Right lobe of liver (tissue), 6 donors: ENCODE data around the gene ZFHX2. TPM values are rescaled to one million over a fixed set of nuclear protein-coding genes. Genes with fewer than 3 reads are reported as not detected.

Source experiments
- ATAC-seq, 4 donors: fragments of 200-7000 bp; cut with Tn5 transposase; one replicate each; pipeline ENCODE4 v1.9.1; 2020; ENCODE audit warnings: mild to moderate bottlenecking in 4 of 4, moderate library complexity in 4 of 4
- DNase-seq, 3 donors: peaks; one replicate each; pipeline ENCODE4 v3.0.0-alpha.2; 2020
- H3K27ac ChIP-seq, 3 donors: fragments of 200-600 bp; one replicate each; pipeline ENCODE4 v1.8.0; 2022
- H3K27me3 ChIP-seq, 2 donors: fragments of 200-600 bp; one replicate each; pipeline ENCODE4 v1.8.0; 2022
- H3K36me3 ChIP-seq, 4 donors: fragments of 200-600 bp; sonication (generic) in 1 of 4; one replicate each; pipeline versions ENCODE4 v1.5.1 to v1.8.0; 2017 to 2022; ENCODE audit warnings: control low read depth in 1 of 4
- H3K4me1 ChIP-seq, 4 donors: fragments of 200-600 bp; sonication (generic) in 1 of 4; one replicate each; pipeline versions ENCODE4 v1.5.1 to v1.8.0; 2017 to 2022; ENCODE audit warnings: control low read depth in 1 of 4
- H3K4me3 ChIP-seq, 3 donors: fragments of 200-600 bp; one replicate each; pipeline ENCODE4 v1.8.0; 2022
- H3K9me3 ChIP-seq, 4 donors: fragments of 200-600 bp; sonication (generic) in 1 of 4; one replicate each; pipeline versions ENCODE4 v1.5.1 to v1.8.0; 2017 to 2022; ENCODE audit warnings: control low read depth in 1 of 4
- POLR2A ChIP-seq: fragments of 450-650 bp; IDR thresholded peaks from one replicate; pipeline ENCODE4 v1.6.1; 2017; ENCODE audit warnings: antibody characterized with exemption, mild to moderate bottlenecking
- WGBS: methylation state at CpG from one replicate; pipeline ENCODE4 v1.1.6; 2018; ENCODE audit warnings: low coverage, low lambda C conversion rate; ENCODE audit not compliant: insufficient coverage; ENCODE audit errors: missing lambda C conversion rate; 5-methylcytosine and 5-hydroxymethylcytosine counted together
- intact Hi-C, 2 donors: fragments of 100-400 bp; cut with DNase I; formaldehyde crosslinking; loops; one replicate each; pipeline versions ENCODE4 v1.11.2 to v1.14.1; 2022
- total RNA-seq, 6 experiments: library from RNA; depleted of rRNA in 2 of 6; stranded (reverse); fragments of >200 nt in 2 of 6; fragmentation: NEBNext Ultra II Directional in 3 of 6; extraction: Animal tissue kit (Norgen Biotek cat#: 25700) in 3 of 6; gene quantifications; one replicate each; pipeline versions ENCODE4 v1.1.0 to v1.2.4, GENCODE V29; 2016 to 2023
- TF ChIP-seq, protein P1 (sequence below), 4 donors: fragments of 200-600 bp in 3 of 4; fragments of 450-650 bp in 1 of 4; IDR thresholded peaks; one replicate each; pipeline versions ENCODE4 v1.5.1 to v1.8.0; 2016 to 2022; ENCODE audit warnings: antibody characterized with exemption in 4 of 4, mild to moderate bottlenecking in 2 of 4
- donor health status: DM: no; HTN: yes; CAD: no.
- donor health status: DM: no; HTN: no; CAD: no.
- donor health status: DM: no; HTN: no; CAD: no.
- donor health status: DM: no; HTN: yes; CAD: no.
- donor health status: DM: no; HTN: yes; CAD: no.

ZFHX2 gene
- total RNA-seq, 6 experiments from 2014 or later = 0.33 to 0.83 (median 0.47) TPM

DNA sequence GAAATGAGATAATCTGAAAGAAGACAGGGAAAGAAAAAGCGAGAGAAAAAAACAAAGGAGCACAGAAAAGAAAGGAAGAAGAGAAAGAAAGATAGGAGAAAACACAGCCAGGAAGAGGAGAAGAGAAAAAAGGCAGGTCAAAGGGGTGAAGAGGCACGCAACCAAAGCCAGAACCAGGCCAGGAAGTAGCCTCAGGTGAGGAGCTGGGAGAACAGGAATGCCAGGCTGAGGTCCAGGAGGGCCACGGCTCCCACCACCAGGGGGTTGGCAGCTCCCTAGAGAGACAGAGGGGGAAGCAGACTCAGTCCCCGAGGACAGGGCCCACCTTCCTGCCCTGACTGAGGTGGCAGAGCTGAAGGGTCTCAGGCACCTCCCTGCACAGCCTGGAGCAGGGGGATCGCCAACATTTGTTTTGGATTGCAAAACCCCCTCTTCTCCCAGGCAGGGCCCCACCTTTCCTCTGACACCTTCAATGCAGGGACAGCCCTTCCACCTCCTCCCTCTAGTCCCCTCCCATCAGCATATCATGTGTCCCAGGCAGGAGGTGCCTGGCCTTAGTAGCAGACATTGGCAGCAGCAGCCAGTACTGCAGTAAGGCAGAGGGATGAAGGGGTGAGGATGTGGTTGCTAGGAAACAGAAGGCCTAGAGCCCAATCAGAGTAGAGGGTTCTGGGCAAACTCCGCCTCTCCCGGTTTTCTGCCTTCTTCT lies 18.0 kb upstream of the ZFHX2 start:
- peak in 2 of 4 donors; percentile 7 to 10 for ATAC-seq

DNA sequence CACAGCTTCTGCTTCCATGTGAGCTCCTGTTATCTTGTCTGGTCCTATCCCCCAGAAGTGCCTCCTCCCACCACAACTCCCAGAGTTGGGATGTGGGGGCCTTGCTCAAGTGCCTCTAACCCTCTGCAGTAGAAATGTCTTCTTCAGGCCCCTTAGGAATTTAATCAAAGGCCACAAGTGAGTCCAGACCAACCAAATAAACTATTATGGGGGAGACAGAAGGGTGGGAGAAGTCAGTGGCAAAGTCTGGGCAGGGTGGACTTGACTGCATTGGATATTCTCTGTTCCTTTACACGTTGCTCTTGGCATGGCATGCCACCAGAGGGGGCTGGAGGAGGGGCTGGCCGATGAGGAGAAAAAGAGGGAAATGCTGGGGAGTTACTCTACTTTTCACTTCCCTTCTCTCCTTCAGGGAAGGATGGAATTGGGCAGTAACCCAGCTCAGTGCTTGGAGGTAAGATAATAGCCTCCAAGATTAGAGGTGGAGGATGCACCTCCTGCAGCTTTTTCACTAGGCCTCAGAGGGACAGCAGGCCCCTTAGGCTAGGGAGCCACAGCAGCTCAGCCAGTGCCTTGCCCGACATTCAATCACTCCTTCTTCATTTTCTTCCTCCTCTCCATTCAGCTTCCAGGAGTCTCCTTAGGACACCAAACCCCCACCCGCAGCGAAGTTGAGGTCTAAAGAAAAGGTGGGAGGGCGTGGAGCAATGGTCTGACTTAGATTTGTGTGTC lies 17.2 kb upstream of the ZFHX2 start:
- Histone ChIP-seq H3K27ac (no peak overlapping the region), H3K4me1 (peaks cover 0 to 16% (median 1%) of the 10 kb centered on the region in 4 donors), H3K36me3 (no peaks in the 10 kb centered on the region), H3K27me3 (no peaks in the 10 kb centered on the region), H3K4me3 (no peak overlapping the region), H3K9me3 (no peaks in the 10 kb centered on the region)
- ATAC-seq (no peak), DNase-seq (no peak)
- TF ChIP-seq POLR2A = no peak
- TF ChIP-seq, protein P1, sequence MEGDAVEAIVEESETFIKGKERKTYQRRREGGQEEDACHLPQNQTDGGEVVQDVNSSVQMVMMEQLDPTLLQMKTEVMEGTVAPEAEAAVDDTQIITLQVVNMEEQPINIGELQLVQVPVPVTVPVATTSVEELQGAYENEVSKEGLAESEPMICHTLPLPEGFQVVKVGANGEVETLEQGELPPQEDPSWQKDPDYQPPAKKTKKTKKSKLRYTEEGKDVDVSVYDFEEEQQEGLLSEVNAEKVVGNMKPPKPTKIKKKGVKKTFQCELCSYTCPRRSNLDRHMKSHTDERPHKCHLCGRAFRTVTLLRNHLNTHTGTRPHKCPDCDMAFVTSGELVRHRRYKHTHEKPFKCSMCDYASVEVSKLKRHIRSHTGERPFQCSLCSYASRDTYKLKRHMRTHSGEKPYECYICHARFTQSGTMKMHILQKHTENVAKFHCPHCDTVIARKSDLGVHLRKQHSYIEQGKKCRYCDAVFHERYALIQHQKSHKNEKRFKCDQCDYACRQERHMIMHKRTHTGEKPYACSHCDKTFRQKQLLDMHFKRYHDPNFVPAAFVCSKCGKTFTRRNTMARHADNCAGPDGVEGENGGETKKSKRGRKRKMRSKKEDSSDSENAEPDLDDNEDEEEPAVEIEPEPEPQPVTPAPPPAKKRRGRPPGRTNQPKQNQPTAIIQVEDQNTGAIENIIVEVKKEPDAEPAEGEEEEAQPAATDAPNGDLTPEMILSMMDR (IDR thresholded peaks at IDR 0.05) = peak in 1 of 4 donors; percentile 6
- intact Hi-C loops = no loop called here
- 56% methylated on average over 6 of the region's 6 CpGs for WGBS

More for the DNA sequence above, 18.0 kb upstream of the ZFHX2 start:
- Histone ChIP-seq H3K9me3 (no peaks in the 10 kb centered on the region), H3K27me3 (no peaks in the 10 kb centered on the region), H3K36me3 (no peaks in the 10 kb centered on the region), H3K4me3 (no peak overlapping the region), H3K4me1 (peaks cover 0 to 10% (median 0%) of the 10 kb centered on the region in 4 donors), H3K27ac (no peak overlapping the region)
- no peak for DNase-seq
- 58% methylated on average over 5 of the region's 7 CpGs for WGBS
- intact Hi-C loops = no loop called here
- TF ChIP-seq POLR2A = no peak
- TF ChIP-seq, protein P1 (IDR thresholded peaks at IDR 0.05) = no peak

DNA sequence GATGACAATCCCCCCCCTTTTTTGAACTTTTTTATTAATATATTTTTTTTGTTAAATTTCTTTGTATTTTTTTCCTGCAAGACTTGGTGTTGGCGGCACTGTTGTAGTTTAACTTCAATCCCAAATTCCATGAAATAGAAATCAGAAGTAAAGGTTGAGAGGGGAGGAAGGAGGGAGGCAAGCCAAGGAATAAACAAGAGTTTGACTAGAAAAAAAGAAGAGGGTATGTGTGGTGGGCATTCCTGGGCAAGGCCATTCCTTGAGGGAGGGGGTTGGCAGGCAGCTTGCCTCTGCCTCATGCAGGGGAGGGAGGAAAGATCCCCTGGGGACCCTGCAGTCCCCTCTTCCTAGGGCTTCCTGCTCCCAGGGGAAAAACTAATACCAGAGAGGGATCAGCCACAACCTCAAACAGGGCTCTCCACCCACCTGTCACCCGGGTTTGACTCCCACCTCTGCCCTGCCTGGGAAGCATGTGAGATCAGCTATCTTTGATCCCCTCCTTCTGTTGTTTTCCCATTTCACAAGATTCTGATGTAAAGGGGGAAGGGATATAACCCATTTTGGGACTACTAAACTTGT lies 16.5 kb upstream of the ZFHX2 start:
- Histone ChIP-seq H3K4me3 (peak overlapping the region; percentile 54 to 60 (median 60)), H3K27ac (peak overlapping the region in 2 of 3 donors; percentile 36 to 39), H3K36me3 (no peaks in the 10 kb centered on the region), H3K9me3 (no peaks in the 10 kb centered on the region), H3K27me3 (no peaks in the 10 kb centered on the region), H3K4me1 (peaks cover 0 to 22% (median 3%) of the 10 kb centered on the region in 4 donors)
- ATAC-seq (no peak), DNase-seq (no peak)
- intact Hi-C loops = no loop called here
- WGBS = 65% methylated on average over 2 of the region's 2 CpGs
- TF ChIP-seq, protein P1 (IDR thresholded peaks at IDR 0.05) = no peak
- TF ChIP-seq POLR2A = no peak

DNA sequence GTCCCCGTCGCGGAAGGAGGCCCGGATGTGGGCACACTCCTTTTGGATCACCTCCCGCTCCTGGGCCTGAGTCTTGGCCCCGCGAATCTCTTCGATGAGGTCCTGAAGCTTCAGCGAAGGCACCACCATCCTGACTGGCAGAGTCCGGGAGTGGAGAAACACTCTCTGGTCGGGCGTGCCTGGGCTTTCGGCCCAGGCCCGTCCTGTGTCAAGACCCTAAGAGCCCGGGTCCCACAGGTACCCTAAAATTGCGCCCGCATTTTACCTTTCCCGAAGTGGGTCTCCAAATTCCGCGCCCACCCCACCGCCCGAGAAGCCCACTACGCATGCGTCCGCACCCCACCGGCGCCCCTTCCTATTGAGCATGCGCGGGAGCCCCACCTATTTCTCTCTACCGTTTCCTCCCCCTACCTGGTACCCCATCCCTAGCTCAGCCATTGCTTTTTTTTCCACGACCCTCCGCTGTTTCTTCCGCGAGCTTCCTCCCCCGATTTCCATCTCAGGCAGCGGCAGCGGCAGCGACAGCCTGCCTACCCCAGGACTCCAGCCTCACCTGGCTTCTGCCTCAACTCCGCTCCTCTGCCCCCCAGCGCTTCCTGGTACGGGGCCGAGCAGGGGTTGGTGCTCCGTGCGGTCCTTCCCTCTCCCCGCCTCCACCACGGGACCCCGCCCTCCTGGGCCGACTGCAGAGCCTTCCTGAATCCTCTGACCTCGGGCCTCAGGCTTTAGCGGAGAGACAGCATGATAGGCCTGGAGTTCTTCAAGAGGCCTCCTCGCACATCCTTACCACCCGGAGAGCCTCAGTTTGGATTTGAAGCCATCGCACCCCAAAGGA lies 15.8 kb upstream of the ZFHX2 start, which contains the start of gene AP1G2:
Gene AP1G2 (minus strand): TSS at position 606 of the 835 bp plus-strand sequence. CDS start 477 bp downstream, at position 129.
- intact Hi-C loops = no loop called here

More for the DNA sequence above, 15.8 kb upstream of the ZFHX2 start, which contains the start of gene AP1G2:
- peak within 1 kb of the TSS; percentile 54 to 60 (median 60) for H3K4me3 ChIP-seq
- TF ChIP-seq, protein P1 (IDR thresholded peaks at IDR 0.05) = no peak
- peak; percentile 61 for TF ChIP-seq POLR2A
- H3K27ac ChIP-seq = peak within 1 kb of the TSS; percentile 36 to 58 (median 39)
- H3K36me3 ChIP-seq = no peaks in the 10 kb centered on the region
- no peaks in the 10 kb centered on the region for H3K9me3 ChIP-seq
- H3K27me3 ChIP-seq = no peaks in the 10 kb centered on the region
- 3% methylated on average over 30 of the region's 53 CpGs for WGBS
- peak; percentile 81 to 83 (median 82) for ATAC-seq
- peak; percentile 87 to 91 (median 90) for DNase-seq
- H3K4me1 ChIP-seq = peaks cover 0 to 24% (median 4%) of the 10 kb centered on the region in 4 donors
